ENCODE measurements around the gene SYT9. TPM values are rescaled to one million over a fixed set of nuclear protein-coding genes. Genes with fewer than 3 reads are reported as not detected.

The SYT9 gene
- total and polyA plus RNA-seq, 10 of the 15 experiments (the other 5 are each of a cell fraction or from before 2014, with no cell fraction given): 0.03 TPM; not detected in 9

- Histone ChIP-seq H3K79me2 (ENCODE audit: control insufficient read depth, insufficient read depth, low read length) (peaks cover 58% of the 10 kb centered on the region), H3K27ac (ENCODE audit: control insufficient read depth, insufficient read depth) (peak within 1 kb of the TSS; percentile 99), H2AFZ (ENCODE audit: control insufficient read depth, low read depth, low read length) (peak within 1 kb of the TSS; percentile 78), H3K9me3 (replicated peaks; ENCODE audit: control insufficient read depth, insufficient read depth, low read length) (no peaks in the 10 kb centered on the region), H3K9ac (ENCODE audit: control insufficient read depth, insufficient read depth, low read length) (peak within 1 kb of the TSS; percentile 96), H3K4me3 (peak within 1 kb of the TSS; percentile 92), H3K4me1 (ENCODE audit: control insufficient read depth, insufficient read depth, low read length) (peaks cover 22% of the 10 kb centered on the region), H4K20me1 (ENCODE audit: control insufficient read depth, insufficient read depth) (no peaks in the 10 kb centered on the region), H3K4me2 (ENCODE audit: control insufficient read depth, insufficient read depth) (peak within 1 kb of the TSS; percentile 99), H3K27me3 (replicated peaks in 1 of 2; ENCODE audit: control insufficient read depth in 2 of 2, insufficient read depth in 2 of 2, low read length in 1 of 2) (no peaks in the 10 kb centered on the region), H3K36me3 (ENCODE audit: control insufficient read depth in 2 of 2, insufficient read depth in 2 of 2, low read length in 1 of 2) (no peaks in the 10 kb centered on the region)
- ATAC-seq (peak; percentile 80), DNase-seq (ENCODE audit: low read depth, low spot score) (no peak), FAIRE-seq (peak; percentile 31)
- TSS peak; percentile 67 for BruUV-seq (replicated peaks)
- 1% methylated on average over 57 of the region's 79 CpGs for WGBS (ENCODE audit: insufficient coverage, insufficient replicate concordance, low lambda C conversion rate, missing lambda C conversion rate)
- intact Hi-C loops (cut with micrococcal nuclease; ENCODE audit: unreplicated experiment): loop anchor here (1.0 to 10.0 kb wide), 5 partner anchors 36 to 769 kb away; partner anchors contain the start of gene CYB5R2
- ChIA-PET CTCF (interaction anchor here (0.7 to 8.1 kb wide), 34 partner anchors 10 to 768 kb away, joined by 3 to 67 read pairs (median 5); no protein-coding TSS in a partner anchor), POLR2A (interaction anchor here (0.7 to 4.0 kb wide), 10 partner anchors 8 to 158 kb away, joined by 3 to 24 read pairs (median 5); no protein-coding TSS in a partner anchor), SMC1A (ENCODE audit: uncharacterized antibody, unreplicated experiment) (interaction anchor here (0.7 to 9.6 kb wide), 27 partner anchors 10 to 177 kb away, joined by 3 to 69 read pairs (median 5); no protein-coding TSS in a partner anchor), RAD21 (ENCODE audit: unreplicated experiment) (interaction anchor here (0.6 to 7.1 kb wide), 17 partner anchors 8 to 160 kb away, joined by 3 to 57 read pairs (median 4); no protein-coding TSS in a partner anchor)
- in situ Hi-C loops (cut with MboI): loop anchor here (25.0 kb wide), 1 partner anchor 1826 kb away; the partner anchor contains the start of genes TRIM22 and TRIM5
- TF ChIP-seq CHD1 (IDR thresholded peaks at IDR 0.05; ENCODE audit: low read depth, low read length) (no peak), HCFC1 (IDR thresholded peaks at IDR 0.05; ENCODE audit: low read length) (no peak), BHLHE40 (IDR thresholded peaks at IDR 0.05; ENCODE audit: borderline replicate concordance in 1 of 2, low read depth in 2 of 2, low read length in 1 of 2) (peak; percentile 77 to 94; a peak in 3 of 4 replicates), CHD2 (IDR thresholded peaks at IDR 0.05; ENCODE audit: borderline replicate concordance, low read depth, low read length) (no peak), NR2C2 (IDR thresholded peaks at IDR 0.05; ENCODE audit: borderline replicate concordance, control insufficient read depth, insufficient read length, low read depth) (no peak), RELA (IDR thresholded peaks at IDR 0.05; ENCODE audit: borderline replicate concordance, partially characterized antibody) (peak; percentile 94), FOXK2 (IDR thresholded peaks at IDR 0.05) (no peak), TARDBP (IDR thresholded peaks at IDR 0.05; ENCODE audit: borderline replicate concordance) (no peak), ZNF274 (IDR thresholded peaks at IDR 0.05; ENCODE audit: insufficient read depth, insufficient read length) (no peak), CREB1 (IDR thresholded peaks at IDR 0.05; ENCODE audit: low read depth) (peak; percentile 37; the same call in 1 of the 2 replicates), USF1 (IDR thresholded peaks at IDR 0.05; ENCODE audit: borderline replicate concordance, extremely low read length, insufficient read depth, low read depth, low read length) (peak; percentile 97), EED (IDR thresholded peaks at IDR 0.05; ENCODE audit: low read depth) (no peak), IKZF2 (IDR thresholded peaks at IDR 0.05) (no peak; a peak in 3 of 4 replicates), KAT2A (conservative IDR thresholded peaks at IDR 0.05; ENCODE audit: control insufficient read depth, low read depth, low read length) (no peak), NFIC (IDR thresholded peaks at IDR 0.05; ENCODE audit: low read depth, low read length) (no peak; the same call in 1 of the 2 replicates), TCF12 (IDR thresholded peaks at IDR 0.05; ENCODE audit: low read depth, low read length) (no peak), ASH2L (IDR thresholded peaks at IDR 0.05; ENCODE audit: borderline replicate concordance, low read depth) (no peak), REST (IDR thresholded peaks at IDR 0.05; ENCODE audit: low read depth, low read length) (no peak), SMARCA5 (IDR thresholded peaks at IDR 0.05) (peak; percentile 95), ZBED1 (IDR thresholded peaks at IDR 0.05; ENCODE audit: borderline replicate concordance) (no peak)
Observed at GRCh38 chr11:7513234-7514098, 261.8 kb downstream of the SYT9 start, which contains the start of gene PPFIBP2. TSS of gene PPFIBP2 (plus strand) at chr11:7513999. CDS start at chr11:7549476, 35,477 bp downstream.

Data from GM12878 (cell line).